Activated naive CD8-positive, alpha-beta T cell treated with anti-CD3 and anti-CD28 coated beads, Interleukin-2, amount 10 ng/mL, durations not matched to agents 7 days and 5 days (primary cell): ENCODE measurements around the gene RPEL1. TPM values are rescaled to one million over a fixed set of nuclear protein-coding genes. Genes with fewer than 3 reads are reported as not detected.
"Not testable (repeated sequence)": the region's sequence is repeated elsewhere in the genome, so short reads cannot be mapped to it uniquely, and the experiment has no call there.

Experiments
- ATAC-seq: fragments of 150-1000 bp; cut with Tn5 transposase; one replicate; pipeline ENCODE4 v1.10.0; 2021; ENCODE audit warnings: low read depth, moderate library complexity
- POLR2A ChIA-PET: fragments of 350-600 bp; sonication (Branson Sonifier 250); formaldehyde crosslinking; loops from one replicate; lab custom pipeline; 2021; ENCODE audit warnings: antibody characterized with exemption; lab: Charles Lee
- DNase-seq: peaks from one replicate; pipeline ENCODE4 v3.0.0; 2021
- H3K27ac Mint-ChIP-seq: one replicate; pipeline ENCODE4 v1.8.0; 2022; ENCODE audit warnings: mild to moderate bottlenecking, mixed read lengths
- H3K27me3 Mint-ChIP-seq: one replicate; pipeline ENCODE4 v1.8.0; 2022; ENCODE audit warnings: mild to moderate bottlenecking, moderate library complexity, mixed read lengths
- H3K36me3 Mint-ChIP-seq: one replicate; pipeline ENCODE4 v1.8.0; 2021; ENCODE audit warnings: mild to moderate bottlenecking, mixed read lengths
- H3K4me1 Mint-ChIP-seq: one replicate; pipeline ENCODE4 v1.8.0; 2021; ENCODE audit warnings: mixed read lengths
- H3K4me3 Mint-ChIP-seq: one replicate; pipeline ENCODE4 v1.8.0; 2022; ENCODE audit warnings: mild to moderate bottlenecking, moderate library complexity, mixed read lengths
- H3K9me3 Mint-ChIP-seq: one replicate; pipeline ENCODE4 v1.8.0; 2021; ENCODE audit warnings: mixed read lengths
- total RNA-seq, 2 experiments: library from RNA; stranded (reverse); gene quantifications; one replicate each; pipeline ENCODE4 v1.2.3, GENCODE V29; 2021

The RPEL1 gene
- total RNA-seq, 2 experiments from 2014 or later: not detected

DNA sequence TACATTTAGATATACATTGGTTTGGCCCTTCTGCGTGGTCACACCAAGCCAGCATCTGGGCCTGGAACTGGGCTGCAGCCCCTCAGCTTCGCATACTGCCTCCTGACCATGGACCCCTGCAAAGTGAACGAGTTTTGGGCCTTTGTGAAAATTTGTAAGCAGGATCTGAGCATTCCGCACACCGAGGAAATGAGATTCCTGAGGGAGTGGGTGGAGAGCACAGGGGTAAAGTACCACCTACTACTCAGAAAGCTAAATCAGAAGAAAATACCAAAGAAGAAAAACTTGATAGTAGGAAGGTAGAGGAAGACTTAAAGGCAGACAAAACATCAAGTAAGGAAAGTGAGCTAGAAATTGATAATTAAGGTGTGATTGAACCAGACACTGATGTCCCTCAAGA, 30.1 kb upstream of the RPEL1 start:
- POLR2A ChIA-PET: no interaction called here
- Mint-ChIP-seq H3K4me3 (no peak overlapping the region), H3K9me3 (peaks cover 4% of the 10 kb centered on the region), H3K27me3 (no peaks in the 10 kb centered on the region), H3K4me1 (no peaks in the 10 kb centered on the region), H3K27ac (no peak overlapping the region), H3K36me3 (no peaks in the 10 kb centered on the region)
- ATAC-seq: no peak
- DNase-seq: no peak

- H3K4me3 Mint-ChIP-seq, POLR2A ChIA-PET, H3K36me3 Mint-ChIP-seq, H3K27me3 Mint-ChIP-seq, DNase-seq, H3K27ac Mint-ChIP-seq, H3K4me1 Mint-ChIP-seq, H3K9me3 Mint-ChIP-seq, ATAC-seq: not testable (repeated sequence)
These were observed 29.3 kb upstream of the RPEL1 start for GRCh38 chr10:103216362-103216761.

GRCh38 chr10:103224133-103224532, 21.6 kb upstream of the RPEL1 start:
- H3K27me3 Mint-ChIP-seq: no peaks in the 10 kb centered on the region
- peaks cover 7% of the 10 kb centered on the region for H3K36me3 Mint-ChIP-seq
- H3K9me3 Mint-ChIP-seq: peaks cover 16% of the 10 kb centered on the region
- DNase-seq: no peak
- peaks cover 1% of the 10 kb centered on the region for H3K4me1 Mint-ChIP-seq
- no peak overlapping the region for H3K27ac Mint-ChIP-seq
- no peak for ATAC-seq
- H3K4me3 Mint-ChIP-seq: no peak overlapping the region
- POLR2A ChIA-PET: no interaction called here

GRCh38 chr10:103224721-103225120, 21.0 kb upstream of the RPEL1 start:
- H3K4me1 Mint-ChIP-seq, H3K36me3 Mint-ChIP-seq, DNase-seq, POLR2A ChIA-PET, H3K27ac Mint-ChIP-seq, H3K4me3 Mint-ChIP-seq, ATAC-seq, H3K27me3 Mint-ChIP-seq: not testable (repeated sequence)
- peaks cover 16% of the 10 kb centered on the region for H3K9me3 Mint-ChIP-seq

DNA sequence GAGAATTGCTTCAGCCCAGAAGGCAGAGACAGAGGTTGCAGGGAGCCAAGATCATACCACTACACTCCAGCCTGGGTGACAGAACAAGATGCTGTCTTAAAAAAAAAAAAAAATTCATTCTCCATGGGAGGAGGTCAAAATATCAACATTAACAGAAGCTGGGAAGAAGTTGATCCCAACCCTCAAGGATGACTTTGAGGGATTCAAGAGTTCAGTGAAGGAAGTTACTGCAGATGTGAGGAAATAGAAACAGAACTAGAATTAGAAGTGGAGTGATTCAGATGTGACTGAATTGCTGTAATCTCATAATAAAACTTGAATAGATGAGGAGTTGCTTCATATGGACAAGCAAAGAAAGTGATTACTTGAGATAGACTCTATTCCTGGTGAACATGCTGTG, 19.7 kb upstream of the RPEL1 start:
- Mint-ChIP-seq H3K4me3 (no peak overlapping the region), H3K27ac (no peak overlapping the region), H3K36me3 (peaks cover 7% of the 10 kb centered on the region), H3K9me3 (peaks cover 16% of the 10 kb centered on the region), H3K4me1 (peaks cover 1% of the 10 kb centered on the region), H3K27me3 (no peaks in the 10 kb centered on the region)
- POLR2A ChIA-PET: no interaction called here
- DNase-seq (no peak), ATAC-seq (no peak)

DNA sequence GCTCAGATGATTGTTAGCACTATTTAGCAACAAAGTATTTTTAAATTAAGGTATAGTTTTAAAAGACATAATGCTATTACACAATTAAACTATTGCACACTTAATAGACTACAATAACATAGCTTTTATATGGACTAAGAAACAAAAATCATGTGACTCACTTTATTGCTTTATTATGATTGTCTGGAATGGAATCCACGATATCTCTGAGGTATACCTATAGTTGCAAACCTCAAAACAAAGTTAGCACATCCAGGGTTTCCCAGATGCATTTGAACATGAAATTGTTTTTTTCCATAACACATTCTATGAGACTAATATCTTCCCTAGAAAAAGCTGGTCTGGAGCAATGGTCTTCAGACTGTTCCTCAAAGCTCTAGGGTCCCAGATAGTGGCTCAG, 18.3 kb upstream of the RPEL1 start:
- no peak overlapping the region for H3K4me3 Mint-ChIP-seq
- H3K27ac Mint-ChIP-seq: no peak overlapping the region
- H3K27me3 Mint-ChIP-seq: no peaks in the 10 kb centered on the region
- H3K4me1 Mint-ChIP-seq: peaks cover 1% of the 10 kb centered on the region
- POLR2A ChIA-PET: no interaction called here
- H3K36me3 Mint-ChIP-seq: peaks cover 7% of the 10 kb centered on the region
- DNase-seq: no peak
- peaks cover 14% of the 10 kb centered on the region for H3K9me3 Mint-ChIP-seq
- ATAC-seq: no peak

DNA sequence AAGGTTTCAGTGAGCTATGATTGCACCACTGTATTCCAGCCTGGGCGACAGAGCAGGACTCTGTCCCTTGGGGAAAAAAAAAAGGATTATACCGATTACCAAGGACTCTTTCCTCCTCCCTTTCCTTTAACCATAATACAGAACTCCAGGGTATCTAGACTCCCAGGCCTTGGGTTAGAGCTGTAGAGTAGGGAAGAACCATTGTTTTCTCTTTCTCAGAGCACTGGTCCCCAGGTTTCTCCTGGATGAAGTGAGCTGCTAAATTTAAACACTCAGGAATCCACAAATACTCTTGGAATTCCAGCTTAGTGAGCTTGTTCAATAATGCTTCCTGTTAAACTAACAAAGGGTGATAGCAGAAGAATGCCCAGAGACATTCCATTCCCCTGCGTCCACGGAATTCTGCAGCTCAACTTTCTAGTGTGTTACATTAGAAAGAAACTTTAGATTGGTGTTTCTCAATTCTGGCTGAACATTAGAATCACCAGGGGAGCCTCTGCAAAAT, 14.6 kb upstream of the RPEL1 start:
- H3K27me3 Mint-ChIP-seq: peaks cover 8% of the 10 kb centered on the region
- peaks cover 3% of the 10 kb centered on the region for H3K4me1 Mint-ChIP-seq
- no peaks in the 10 kb centered on the region for H3K9me3 Mint-ChIP-seq
- no peak overlapping the region for H3K27ac Mint-ChIP-seq
- POLR2A ChIA-PET: no interaction called here
- H3K4me3 Mint-ChIP-seq: no peak overlapping the region
- ATAC-seq (no peak), DNase-seq (no peak)
- no peaks in the 10 kb centered on the region for H3K36me3 Mint-ChIP-seq

- Mint-ChIP-seq H3K4me3 (no peak overlapping the region), H3K36me3 (no peaks in the 10 kb centered on the region), H3K27me3 (peaks cover 8% of the 10 kb centered on the region), H3K27ac (no peak overlapping the region), H3K4me1 (peaks cover 3% of the 10 kb centered on the region), H3K9me3 (no peaks in the 10 kb centered on the region)
- no peak for ATAC-seq
- POLR2A ChIA-PET: no interaction called here
- DNase-seq: no peak
These were observed 13.5 kb upstream of the RPEL1 start for GRCh38 chr10:103232131-103232673.

DNA sequence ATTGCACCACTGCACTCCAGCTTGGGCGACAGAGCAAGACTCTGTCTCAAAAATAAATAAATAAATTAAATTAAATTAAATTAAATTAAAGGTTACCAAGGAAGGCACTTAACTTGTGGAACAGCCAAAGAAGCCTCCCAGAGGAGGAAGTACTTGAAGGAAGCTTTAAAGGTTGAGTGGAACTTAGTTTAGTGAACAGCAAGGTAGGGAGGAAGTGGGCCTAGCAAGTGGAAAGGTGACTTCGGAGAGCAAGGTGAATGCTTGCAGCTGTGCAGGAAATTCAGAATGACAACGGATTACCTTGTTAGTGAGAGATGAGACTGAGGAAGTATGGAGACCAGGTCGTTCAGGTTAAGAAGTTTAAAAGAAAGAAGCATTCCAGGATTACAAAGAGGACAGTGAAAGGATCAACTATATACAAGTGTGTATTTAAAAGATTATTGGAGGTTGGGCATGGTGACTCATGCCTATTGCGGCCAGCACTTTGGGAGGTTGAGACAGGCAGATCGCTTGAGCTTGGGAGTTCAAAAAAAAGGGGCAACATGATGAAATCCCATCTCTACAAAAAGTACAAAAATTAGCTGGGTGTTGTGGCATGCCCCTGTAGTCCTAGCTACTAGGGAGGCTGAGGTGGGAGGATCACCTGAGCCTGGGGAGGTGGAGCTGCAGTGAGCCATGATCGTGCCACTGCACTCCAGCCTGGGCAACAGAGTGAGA, 12.8 kb upstream of the RPEL1 start:
- ATAC-seq: no peak
- no peaks in the 10 kb centered on the region for H3K9me3 Mint-ChIP-seq
- peaks cover 3% of the 10 kb centered on the region for H3K4me1 Mint-ChIP-seq
- H3K27ac Mint-ChIP-seq: no peak overlapping the region
- H3K27me3 Mint-ChIP-seq: peaks cover 8% of the 10 kb centered on the region
- no peak overlapping the region for H3K4me3 Mint-ChIP-seq
- no peaks in the 10 kb centered on the region for H3K36me3 Mint-ChIP-seq
- POLR2A ChIA-PET: no interaction called here
- no peak for DNase-seq

GRCh38 chr10:103235775-103236174, 9.9 kb upstream of the RPEL1 start:
- no peak overlapping the region for H3K4me3 Mint-ChIP-seq
- no peak overlapping the region for H3K27ac Mint-ChIP-seq
- peaks cover 11% of the 10 kb centered on the region for H3K4me1 Mint-ChIP-seq
- POLR2A ChIA-PET: no interaction called here
- H3K36me3 Mint-ChIP-seq: no peaks in the 10 kb centered on the region
- H3K9me3 Mint-ChIP-seq: no peaks in the 10 kb centered on the region
- H3K27me3 Mint-ChIP-seq: peaks cover 8% of the 10 kb centered on the region
- ATAC-seq (no peak), DNase-seq (no peak)

- no peak overlapping the region for H3K4me3 Mint-ChIP-seq
- ATAC-seq: no peak
- H3K36me3 Mint-ChIP-seq: no peaks in the 10 kb centered on the region
- peaks cover 13% of the 10 kb centered on the region for H3K4me1 Mint-ChIP-seq
- peaks cover 6% of the 10 kb centered on the region for H3K27me3 Mint-ChIP-seq
- no peaks in the 10 kb centered on the region for H3K9me3 Mint-ChIP-seq
- POLR2A ChIA-PET: interaction anchor here (0.7 to 0.9 kb wide), 2 partner anchors 77 to 158 kb away, joined by 3 to 5 read pairs; partner anchors contain the start of genes ATP5MK and PDCD11
- DNase-seq: no peak
- no peak overlapping the region for H3K27ac Mint-ChIP-seq
These were observed 7.0 kb upstream of the RPEL1 start for GRCh38 chr10:103238506-103239252.

DNA sequence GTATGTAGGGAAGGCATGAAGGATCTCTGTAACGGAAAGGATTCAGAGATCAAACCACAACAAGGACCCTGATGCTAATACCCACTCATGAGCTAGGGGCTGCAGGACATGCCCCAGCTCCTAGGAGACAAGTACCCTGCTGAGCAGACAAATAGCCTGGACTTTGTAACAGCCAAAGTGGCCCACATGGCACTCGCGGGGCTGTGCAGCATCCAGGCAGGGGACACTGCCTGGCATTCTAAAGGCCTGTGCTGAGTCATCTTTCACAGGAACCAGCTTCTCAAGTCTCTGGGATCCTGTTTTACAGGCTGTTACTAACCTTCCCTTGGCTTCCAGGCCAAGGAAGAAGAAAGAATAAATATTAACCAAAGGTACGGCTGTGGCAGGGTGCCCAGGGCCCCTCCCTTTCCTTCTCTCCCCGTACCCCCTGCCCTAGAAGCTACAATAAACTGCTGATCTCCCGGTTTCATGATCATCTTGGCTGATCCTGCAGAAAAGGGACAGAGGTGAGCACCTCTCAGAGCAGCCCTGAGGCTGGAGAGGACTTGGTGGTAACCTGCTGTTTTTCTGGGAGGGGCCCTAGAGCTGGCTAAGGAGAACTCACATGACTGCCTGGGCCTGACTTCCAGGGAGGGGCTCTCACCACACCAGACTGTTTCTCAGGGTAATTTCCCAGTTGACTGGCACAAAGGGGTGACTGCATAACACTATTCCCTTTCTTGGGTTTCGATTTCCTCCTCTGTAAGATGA, 4.2 kb upstream of the RPEL1 start:
- POLR2A ChIA-PET: interaction anchor here (0.7 to 1.4 kb wide), 2 partner anchors 87 to 323 kb away, joined by 3 read pairs; partner anchors contain the start of gene CNNM2
- Mint-ChIP-seq H3K27ac (no peak overlapping the region), H3K36me3 (no peaks in the 10 kb centered on the region), H3K4me3 (no peak overlapping the region), H3K4me1 (peaks cover 14% of the 10 kb centered on the region), H3K27me3 (peaks cover 3% of the 10 kb centered on the region), H3K9me3 (no peaks in the 10 kb centered on the region)
- DNase-seq: no peak
- no peak for ATAC-seq

DNA sequence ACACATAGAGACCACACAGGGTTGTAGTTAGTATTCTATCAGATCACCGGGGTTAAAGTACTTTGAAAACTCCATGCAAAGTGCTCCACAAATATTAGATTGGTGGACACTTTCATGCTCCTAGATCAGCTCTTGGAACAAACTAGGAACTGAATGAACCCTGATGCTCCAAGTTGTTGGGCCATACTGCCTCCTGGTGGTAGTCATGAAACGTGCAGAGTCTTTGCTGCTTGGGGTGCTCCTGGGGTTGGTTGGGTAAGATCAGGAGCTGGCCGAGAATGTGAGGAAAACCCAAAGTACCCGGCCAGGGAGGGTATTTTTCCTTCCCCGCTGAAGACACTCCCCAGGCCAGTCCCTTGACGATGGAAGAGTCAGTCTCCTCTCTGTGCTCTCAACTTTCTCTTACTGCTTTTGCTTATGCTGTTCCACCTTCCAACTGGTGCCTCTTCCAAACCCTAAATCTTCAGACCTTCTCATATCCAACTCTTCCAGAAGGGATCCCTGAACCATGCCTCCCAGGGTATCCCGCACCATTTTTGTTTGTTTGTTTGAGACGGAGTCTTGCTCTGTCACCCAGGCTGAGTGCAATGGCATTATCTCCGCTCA, 918 bp upstream of the RPEL1 start:
- no peak overlapping the region for H3K27ac Mint-ChIP-seq
- H3K36me3 Mint-ChIP-seq: no peaks in the 10 kb centered on the region
- DNase-seq: peak; percentile 54
- no peaks in the 10 kb centered on the region for H3K9me3 Mint-ChIP-seq
- POLR2A ChIA-PET: interaction anchor here (0.6 to 1.6 kb wide), 3 partner anchors 73 to 328 kb away, joined by 3 to 4 read pairs (median 3); partner anchors contain the start of gene CNNM2
- H3K27me3 Mint-ChIP-seq: peaks cover 6% of the 10 kb centered on the region
- peak; percentile 65 for ATAC-seq
- no peak overlapping the region for H3K4me3 Mint-ChIP-seq
- peaks cover 14% of the 10 kb centered on the region for H3K4me1 Mint-ChIP-seq
